Astrocyte (in vitro differentiated cells and primary cell): ENCODE data around the gene RAPGEF5.

ENCODE experiments used
- EZH2 ChIP-seq: IDR thresholded peaks from 2 replicates; pipeline ENCODE4 v1.6.1; 2012; ENCODE audit warnings: mild to moderate bottlenecking, low read length, inconsistent platforms; ENCODE audit not compliant: insufficient read depth
- TF ChIP-seq, protein P1 (sequence below): IDR thresholded peaks from 2 replicates; pipeline ENCODE4 v1.5.1; 2011; ENCODE audit warnings: low read depth, mild to moderate bottlenecking, inconsistent platforms, low read length, moderate library complexity; ENCODE audit not compliant: insufficient read depth

DNA sequence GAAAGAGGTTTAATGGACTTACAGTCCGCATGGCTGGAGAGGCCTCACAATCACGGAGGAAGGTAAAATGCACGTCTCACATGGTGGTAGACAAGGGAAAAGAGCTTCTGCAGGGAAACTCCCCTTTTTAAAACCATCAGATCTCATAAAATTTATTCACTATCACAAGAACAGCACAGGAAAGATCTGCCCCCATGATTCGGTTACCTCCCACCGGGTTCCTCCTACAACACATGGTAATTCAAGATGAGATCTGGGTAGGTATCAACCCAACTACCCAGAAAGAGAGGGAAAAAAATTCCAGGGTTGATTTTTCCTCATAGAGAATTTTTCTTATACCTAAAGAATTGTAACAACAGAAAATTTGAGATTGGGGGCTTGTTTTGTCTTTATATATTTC is 13.9 kb downstream of the RAPGEF5 start:
- TF ChIP-seq, protein P1, sequence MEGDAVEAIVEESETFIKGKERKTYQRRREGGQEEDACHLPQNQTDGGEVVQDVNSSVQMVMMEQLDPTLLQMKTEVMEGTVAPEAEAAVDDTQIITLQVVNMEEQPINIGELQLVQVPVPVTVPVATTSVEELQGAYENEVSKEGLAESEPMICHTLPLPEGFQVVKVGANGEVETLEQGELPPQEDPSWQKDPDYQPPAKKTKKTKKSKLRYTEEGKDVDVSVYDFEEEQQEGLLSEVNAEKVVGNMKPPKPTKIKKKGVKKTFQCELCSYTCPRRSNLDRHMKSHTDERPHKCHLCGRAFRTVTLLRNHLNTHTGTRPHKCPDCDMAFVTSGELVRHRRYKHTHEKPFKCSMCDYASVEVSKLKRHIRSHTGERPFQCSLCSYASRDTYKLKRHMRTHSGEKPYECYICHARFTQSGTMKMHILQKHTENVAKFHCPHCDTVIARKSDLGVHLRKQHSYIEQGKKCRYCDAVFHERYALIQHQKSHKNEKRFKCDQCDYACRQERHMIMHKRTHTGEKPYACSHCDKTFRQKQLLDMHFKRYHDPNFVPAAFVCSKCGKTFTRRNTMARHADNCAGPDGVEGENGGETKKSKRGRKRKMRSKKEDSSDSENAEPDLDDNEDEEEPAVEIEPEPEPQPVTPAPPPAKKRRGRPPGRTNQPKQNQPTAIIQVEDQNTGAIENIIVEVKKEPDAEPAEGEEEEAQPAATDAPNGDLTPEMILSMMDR = no peak
- TF ChIP-seq EZH2 = no peak
